Transverse colon (tissue), 4 donors: Measurements from ENCODE around the gene CDCA3. TPM values are rescaled to one million over a fixed set of nuclear protein-coding genes. Genes with fewer than 3 reads are reported as not detected.

ENCODE experiments used
- DNase-seq: peaks from one replicate; pipeline ENCODE4 v3.0.0-alpha.2; 2019
- H3K27ac ChIP-seq, 4 donors: fragments of 200-600 bp; sonication (generic); 2 replicates each; pipeline ENCODE4 v1.5.1; 2016 to 2018; ENCODE audit warnings: inconsistent platforms in 4 of 4
- H3K27me3 ChIP-seq: fragments of 200-600 bp; sonication (generic); 2 replicates; pipeline ENCODE4 v1.5.1; 2017; ENCODE audit warnings: inconsistent platforms
- H3K36me3 ChIP-seq, 4 donors: fragments of 200-600 bp; sonication (generic); 2 replicates each; pipeline ENCODE4 v1.5.1; 2017 to 2019; ENCODE audit warnings: inconsistent platforms in 4 of 4
- H3K4me1 ChIP-seq, 4 donors: fragments of 200-600 bp; sonication (generic); 2 replicates each; pipeline ENCODE4 v1.5.1; 2017 to 2020; ENCODE audit warnings: inconsistent platforms in 4 of 4
- H3K4me3 ChIP-seq, 4 donors: fragments of 200-600 bp; sonication (generic); 1 replicate in 1 of 4; 2 replicates in 3 of 4; pipeline versions ENCODE4 v1.5.1 to v1.6.1; 2017 to 2019; ENCODE audit warnings: inconsistent platforms in 4 of 4
- H3K9me3 ChIP-seq, 2 donors: fragments of 200-600 bp; sonication (generic); 2 replicates each; pipeline ENCODE4 v1.5.1; 2017 to 2019; ENCODE audit warnings: inconsistent platforms in 2 of 2
- CTCF ChIP-seq, 5 experiments: fragments of 200-600 bp in 3 of 5; fragments of 450-650 bp in 2 of 5; sonication (generic) in 3 of 5; IDR thresholded peaks; 1 replicate in 2 of 5; 2 replicates in 3 of 5; pipeline ENCODE4 v1.5.1; 2016 to 2017; ENCODE audit warnings: antibody characterized with exemption in 5 of 5, inconsistent platforms in 3 of 5, mild to moderate bottlenecking in 2 of 5, moderate library complexity in 1 of 5
- EP300 ChIP-seq: sonication (generic); formaldehyde crosslinking; IDR thresholded peaks from one replicate; pipeline ENCODE4 v1.6.1; 2017; ENCODE audit warnings: antibody characterized with exemption, low read depth
- POLR2A ChIP-seq: fragments of 450-650 bp; IDR thresholded peaks from one replicate; pipeline ENCODE4 v1.6.1; 2016; ENCODE audit warnings: antibody characterized with exemption, mild to moderate bottlenecking, moderate library complexity
- POLR2AphosphoS5 ChIP-seq, 3 donors: sonication (generic); formaldehyde crosslinking; IDR thresholded peaks; one replicate each; pipeline ENCODE4 v1.6.1; 2016; ENCODE audit warnings: antibody characterized with exemption in 3 of 3
- WGBS, 2 donors: methylation state at CpG; one replicate each; pipeline ENCODE4 v1.1.5; 2018; ENCODE audit warnings: low coverage in 1 of 2; 5-methylcytosine and 5-hydroxymethylcytosine counted together
- in situ Hi-C, 4 donors: fragments of 200-750 bp; cut with MboI; loops; one replicate each; pipeline versions ENCODE4 v1.15.0 to v1.15.1; 2017; ENCODE audit warnings: low sequenced_read_pairs in 3 of 4, low pct_ligation_motif_present in 1 of 4, low pct_unique_long_range_greater_than_20kb in 1 of 4
- intact Hi-C: fragments of 100-400 bp; cut with DNase I; formaldehyde crosslinking; loops from one replicate; pipeline ENCODE4 v1.15.1; 2023; ENCODE audit warnings: low total_unique reads
- total RNA-seq, 4 donors: library from RNA; depleted of rRNA; stranded (reverse); fragments of >200 nt; gene quantifications; one replicate each; pipeline ENCODE4 v1.1.0, GENCODE V29; 2016

CDCA3 gene
- total RNA-seq, 4 donors from 2014 or later: 3.0 to 8.8 (median 3.3) TPM; not detected in 1

DNA sequence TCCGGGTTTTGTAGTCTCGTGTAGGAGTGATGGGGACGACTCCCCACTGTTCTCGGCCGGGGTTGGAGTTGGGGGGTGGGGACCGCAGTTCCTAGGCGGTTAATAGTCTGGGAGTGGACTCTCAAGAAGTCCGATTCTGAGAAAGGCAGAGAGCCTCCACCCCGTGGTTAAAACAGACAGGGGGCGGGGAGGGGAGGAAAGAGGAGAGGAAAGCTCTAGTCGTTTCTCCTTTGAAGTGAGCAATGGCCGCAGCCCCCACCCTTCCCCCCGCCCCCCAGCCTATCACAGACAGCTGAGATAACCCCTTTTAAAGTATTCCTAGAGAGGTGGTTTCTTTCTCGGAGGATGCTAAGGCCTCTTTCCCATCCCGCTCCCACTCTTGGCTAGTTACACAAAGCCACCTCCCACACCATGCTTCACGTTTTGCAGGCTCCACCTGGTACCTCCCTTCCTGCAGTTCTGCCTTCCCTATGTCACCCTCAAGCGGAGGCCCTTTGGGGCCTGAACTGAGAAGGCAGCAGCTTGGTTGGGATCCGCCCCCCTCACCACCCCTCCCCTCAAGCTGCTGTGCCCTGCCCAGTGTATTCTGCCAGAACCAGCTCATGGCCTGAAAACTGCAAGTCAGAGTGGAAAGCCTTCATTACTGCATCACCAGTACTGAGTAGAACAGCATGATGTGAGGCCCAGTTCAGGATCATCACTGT lies 1.7 kb upstream of the CDCA3 start:
- peak; percentile 50 for DNase-seq
- peak overlapping the region; percentile 38 to 82 (median 52) for H3K4me3 ChIP-seq
- H3K9me3 ChIP-seq: no peaks in the 10 kb centered on the region
- H3K36me3 ChIP-seq: peaks cover 0 to 14% (median 5%) of the 10 kb centered on the region in 4 donors
- intact Hi-C loops: no loop called here
- in situ Hi-C loops: no loop called here
- WGBS, 2 donors: 2% methylated on average over 18 of the region's 18 CpGs; no CpG with 5 or more reads in 1 of the 2 donors
- H3K4me1 ChIP-seq: peaks cover 10 to 27% (median 17%) of the 10 kb centered on the region in 4 donors
- TF ChIP-seq CTCF (IDR thresholded peaks at IDR 0.05): no peak
- no peak for TF ChIP-seq POLR2AphosphoS5 (IDR thresholded peaks at IDR 0.05)
- no peak for TF ChIP-seq EP300
- TF ChIP-seq POLR2A: no peak
- no peaks in the 10 kb centered on the region for H3K27me3 ChIP-seq
- peak overlapping the region; percentile 75 to 98 (median 97) for H3K27ac ChIP-seq

GRCh38 chr12:6851921-6852650 lies 1.0 kb upstream of the CDCA3 start, which contains the start of gene USP5:
TSS of gene USP5 (plus strand) at chr12:6852150. CDS start at chr12:6852180, 30 bp downstream.
- WGBS, 2 donors: 0% methylated on average over 50 of the region's 65 CpGs; no CpG with 5 or more reads in 1 of the 2 donors
- H3K27ac ChIP-seq: peak within 1 kb of the TSS; percentile 97 to 99 (median 98)
- intact Hi-C loops: no loop called here
- peaks cover 10 to 27% (median 17%) of the 10 kb centered on the region in 4 donors for H3K4me1 ChIP-seq
- H3K9me3 ChIP-seq: no peaks in the 10 kb centered on the region
- H3K36me3 ChIP-seq: peaks cover 0 to 8% (median 2%) of the 10 kb centered on the region in 4 donors
- peak within 1 kb of the TSS; percentile 38 to 82 (median 54) for H3K4me3 ChIP-seq
- no peaks in the 10 kb centered on the region for H3K27me3 ChIP-seq
- peak; percentile 99 for DNase-seq
- TF ChIP-seq POLR2A (no peak), POLR2AphosphoS5 (IDR thresholded peaks at IDR 0.05) (peak in 2 of 3 donors; percentile 39 to 71), CTCF (IDR thresholded peaks at IDR 0.05) (no peak), EP300 (no peak)
- in situ Hi-C loops: no loop called here

DNA sequence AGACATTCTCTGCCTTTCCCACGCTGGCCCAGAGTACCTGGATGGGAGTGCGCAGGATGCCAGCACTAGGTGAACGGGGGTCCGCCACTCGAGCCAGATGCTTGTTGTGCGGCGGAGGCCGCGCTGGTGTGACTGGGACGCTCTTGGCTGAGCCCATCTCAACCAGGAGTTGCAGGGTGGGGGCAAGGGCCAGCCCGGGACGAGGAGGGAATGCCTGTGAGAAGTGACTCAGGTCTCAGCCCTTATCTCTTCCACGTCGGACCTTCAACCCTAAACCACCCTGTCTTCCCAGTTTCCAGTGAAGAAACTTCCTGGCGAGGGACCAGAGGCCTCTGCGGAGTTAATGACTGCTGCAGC lies 312 bp downstream of the CDCA3 start:
- no peak for DNase-seq
- TF ChIP-seq CTCF (IDR thresholded peaks at IDR 0.05): no peak
- TF ChIP-seq POLR2AphosphoS5 (IDR thresholded peaks at IDR 0.05): no peak
- TF ChIP-seq POLR2A: no peak
- no peak for TF ChIP-seq EP300
- H3K4me3 ChIP-seq: peak overlapping the region in 2 of 4 donors; percentile 60 to 82
- intact Hi-C loops (no loop called here), in situ Hi-C loops (no loop called here)
- H3K9me3 ChIP-seq: no peaks in the 10 kb centered on the region
- no peaks in the 10 kb centered on the region for H3K36me3 ChIP-seq
- no peaks in the 10 kb centered on the region for H3K27me3 ChIP-seq
- 0 to 36% methylated on average over 3 to 15 of the region's 16 CpGs for WGBS, 2 donors
- H3K27ac ChIP-seq: peak overlapping the region; percentile 97 to 99 (median 98)
- peaks cover 10 to 27% (median 17%) of the 10 kb centered on the region in 4 donors for H3K4me1 ChIP-seq

DNA sequence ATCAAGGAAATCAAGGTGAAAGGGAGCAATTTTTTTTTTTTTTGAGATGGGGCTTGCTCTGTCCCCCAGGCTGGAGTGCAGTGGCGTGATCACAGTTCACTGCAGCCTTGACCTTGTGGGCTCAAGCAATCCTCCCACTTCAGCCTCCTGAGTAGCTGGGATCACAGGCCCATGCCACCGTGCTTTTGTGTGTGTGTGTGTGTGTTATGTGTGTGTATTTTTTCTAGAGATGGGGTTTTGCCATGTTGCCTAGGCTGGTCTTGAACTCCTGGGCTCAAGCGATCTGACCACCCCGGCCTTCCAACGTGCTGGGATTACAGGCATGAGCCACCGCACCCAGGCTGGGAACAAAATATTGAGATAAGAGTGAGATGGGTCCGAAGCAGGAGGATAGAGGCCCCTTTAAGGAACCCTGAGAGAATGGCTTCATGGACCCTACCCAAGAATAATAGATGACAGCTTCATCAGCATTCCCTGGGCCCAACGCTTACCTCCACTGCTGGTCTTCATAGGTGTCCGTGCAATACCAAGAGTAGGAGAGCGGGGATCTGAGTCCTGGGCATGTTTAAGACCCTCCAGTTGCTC lies 1.0 kb downstream of the CDCA3 start:
- no peaks in the 10 kb centered on the region for H3K36me3 ChIP-seq
- H3K9me3 ChIP-seq: no peaks in the 10 kb centered on the region
- no peak for TF ChIP-seq POLR2AphosphoS5 (IDR thresholded peaks at IDR 0.05)
- TF ChIP-seq CTCF (IDR thresholded peaks at IDR 0.05): no peak
- TF ChIP-seq POLR2A: no peak
- no peak for TF ChIP-seq EP300
- 83% methylated on average over 10 of the region's 10 CpGs; no CpG with 5 or more reads in 1 of the 2 donors for WGBS, 2 donors
- in situ Hi-C loops: loop anchor here in 2 of 4 donors (25.0 kb wide), 1 partner anchor 113 kb away; no protein-coding TSS in a partner anchor
- H3K4me3 ChIP-seq: no peak overlapping the region
- H3K27me3 ChIP-seq: no peaks in the 10 kb centered on the region
- H3K27ac ChIP-seq: peak overlapping the region in 2 of 4 donors; percentile 98 to 99
- H3K4me1 ChIP-seq: peaks cover 10 to 27% (median 17%) of the 10 kb centered on the region in 4 donors
- peak; percentile 7 for DNase-seq
- intact Hi-C loops: no loop called here
